Suprapubic skin (tissue), 3 donors: ENCODE data around the gene ASB9.

Source experiments
- CTCF ChIP-seq, 2 donors: fragments of 200-600 bp in 1 of 2; fragments of 450-650 bp in 1 of 2; sonication (generic) in 1 of 2; IDR thresholded peaks; one replicate each; pipeline ENCODE4 v1.5.1; 2016 to 2019; ENCODE audit warnings: antibody characterized with exemption in 2 of 2, mild to moderate bottlenecking in 1 of 2, moderate library complexity in 1 of 2
- EP300 ChIP-seq: sonication (generic); formaldehyde crosslinking; IDR thresholded peaks from one replicate; pipeline ENCODE4 v1.6.1; 2017; ENCODE audit warnings: antibody characterized with exemption
- POLR2A ChIP-seq, 2 donors: fragments of 450-650 bp; IDR thresholded peaks; one replicate each; pipeline ENCODE4 v1.6.1; 2017; ENCODE audit warnings: antibody characterized with exemption in 2 of 2, mild to moderate bottlenecking in 2 of 2, moderate library complexity in 2 of 2

GRCh38 chrX:15319075-15319474 lies 49.2 kb upstream of the ASB9 start:
- TF ChIP-seq CTCF (IDR thresholded peaks at IDR 0.05) (no peak), POLR2A (IDR thresholded peaks at IDR 0.05) (no peak), EP300 (no peak)
